ENCODE measurements around the gene INPP5K.

Gene INPP5K

DNA sequence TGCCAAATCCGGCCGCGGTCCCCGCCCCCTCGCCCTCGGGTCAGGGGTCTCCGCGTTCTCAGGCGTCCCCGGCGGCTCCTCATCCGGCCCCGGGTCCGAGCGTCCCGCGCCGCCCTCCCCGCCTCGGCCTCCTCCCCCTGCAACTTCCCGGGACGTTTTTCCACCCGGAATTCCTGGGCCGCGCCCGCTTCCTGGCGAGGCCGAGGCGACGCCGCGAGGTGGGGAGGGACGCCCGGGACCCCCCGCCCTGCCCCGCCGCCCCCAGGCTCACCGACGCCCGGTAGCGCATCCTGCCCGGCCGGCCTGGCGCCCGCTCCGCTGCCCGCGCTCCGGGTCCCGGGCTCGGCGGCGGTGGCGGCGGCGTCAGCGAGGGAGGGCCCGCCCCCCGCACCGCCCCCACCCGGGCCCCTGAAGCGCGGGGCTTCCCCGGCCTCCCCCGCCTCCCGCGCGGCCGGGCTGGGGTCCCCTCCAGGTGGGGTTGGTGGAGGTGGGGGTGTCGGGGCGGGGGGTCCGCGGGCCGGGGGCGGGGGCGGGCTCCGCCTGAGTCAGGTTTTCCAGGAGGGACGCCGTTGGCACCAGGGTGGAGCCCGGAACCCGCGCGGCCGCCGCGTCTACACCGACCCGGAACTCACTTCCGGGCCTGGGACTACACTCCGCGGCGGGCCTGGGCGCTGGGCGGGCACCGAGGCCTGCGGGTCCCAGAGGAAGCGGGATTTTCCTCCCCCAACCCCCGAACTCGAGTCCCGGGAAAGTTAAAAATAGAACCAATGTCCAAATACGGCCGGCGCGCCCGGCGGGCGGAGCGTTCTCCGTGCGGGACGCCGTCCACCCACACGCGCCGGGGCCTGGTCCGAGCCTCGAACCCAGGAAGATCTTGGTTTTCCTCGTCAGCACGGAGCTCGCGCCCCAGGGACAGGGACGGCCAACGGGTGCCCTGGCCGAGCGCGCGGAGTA lies 30.7 kb downstream of the INPP5K start:
- DNase-seq (ENCODE audit: low read depth in 1 of 2, low spot score in 1 of 2) = peak in 1 of 2 experiments; percentile 72

GRCh38 chr17:1484676-1485422 lies 31.6 kb downstream of the INPP5K start:
- in situ Hi-C loops (cut with HindIII; ENCODE audit: low pct_unique_long_range_greater_than_20kb, low sequenced_read_pairs) = no loop called here
- peak; percentile 81 to 90 for DNase-seq (ENCODE audit: low read depth in 1 of 2, low spot score in 1 of 2)
- no peak for TF ChIP-seq JUND (IDR thresholded peaks at IDR 0.05; ENCODE audit: low read depth)

More for the DNA sequence above, 30.7 kb downstream of the INPP5K start:
- TF ChIP-seq JUND (IDR thresholded peaks at IDR 0.05; ENCODE audit: low read depth) = no peak
- in situ Hi-C loops (cut with HindIII; ENCODE audit: low pct_unique_long_range_greater_than_20kb, low sequenced_read_pairs) = no loop called here

DNA sequence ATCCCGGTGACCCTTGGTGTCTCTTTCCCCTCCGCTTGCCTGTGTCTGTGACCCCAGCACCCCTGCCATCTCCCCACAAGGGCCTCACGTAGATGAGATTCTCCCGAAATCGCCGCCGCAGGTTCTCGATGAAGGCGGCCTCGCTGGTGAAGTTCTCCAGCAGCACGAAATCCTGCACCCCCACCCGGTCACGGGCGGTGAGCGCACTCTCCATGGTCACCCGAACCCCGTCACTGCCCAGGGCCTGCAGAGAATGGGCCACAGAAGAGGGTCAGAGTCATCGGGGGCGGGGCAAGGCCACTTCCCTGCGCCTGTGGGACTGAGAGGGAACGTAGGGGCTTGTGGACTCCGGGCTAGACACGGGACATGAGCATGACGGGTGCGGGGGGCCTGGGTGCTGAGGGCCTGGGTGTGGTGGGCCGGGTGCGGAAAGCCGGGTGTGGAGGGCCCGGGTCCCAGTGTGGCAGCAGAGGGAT lies 32.3 kb downstream of the INPP5K start:
- no peak for TF ChIP-seq JUND (IDR thresholded peaks at IDR 0.05; ENCODE audit: low read depth)

GRCh38 chr17:1482680-1483079 lies 33.7 kb downstream of the INPP5K start:
- DNase-seq (ENCODE audit: low read depth in 1 of 2, low spot score in 1 of 2) = no peak
- in situ Hi-C loops (cut with HindIII; ENCODE audit: low pct_unique_long_range_greater_than_20kb, low sequenced_read_pairs) = no loop called here
- TF ChIP-seq JUND (IDR thresholded peaks at IDR 0.05; ENCODE audit: low read depth) = no peak

More for the DNA sequence above, 32.3 kb downstream of the INPP5K start:
- in situ Hi-C loops (cut with HindIII; ENCODE audit: low pct_unique_long_range_greater_than_20kb, low sequenced_read_pairs) = no loop called here
- no peak for DNase-seq (ENCODE audit: low read depth in 1 of 2, low spot score in 1 of 2)

- in situ Hi-C loops (cut with HindIII; ENCODE audit: low pct_unique_long_range_greater_than_20kb, low sequenced_read_pairs) = no loop called here
- DNase-seq (ENCODE audit: low read depth in 1 of 2, low spot score in 1 of 2) = no peak
- TF ChIP-seq JUND (IDR thresholded peaks at IDR 0.05; ENCODE audit: low read depth) = no peak
Measured at GRCh38 chr17:1481736-1482135, 34.7 kb downstream of the INPP5K start.

DNA sequence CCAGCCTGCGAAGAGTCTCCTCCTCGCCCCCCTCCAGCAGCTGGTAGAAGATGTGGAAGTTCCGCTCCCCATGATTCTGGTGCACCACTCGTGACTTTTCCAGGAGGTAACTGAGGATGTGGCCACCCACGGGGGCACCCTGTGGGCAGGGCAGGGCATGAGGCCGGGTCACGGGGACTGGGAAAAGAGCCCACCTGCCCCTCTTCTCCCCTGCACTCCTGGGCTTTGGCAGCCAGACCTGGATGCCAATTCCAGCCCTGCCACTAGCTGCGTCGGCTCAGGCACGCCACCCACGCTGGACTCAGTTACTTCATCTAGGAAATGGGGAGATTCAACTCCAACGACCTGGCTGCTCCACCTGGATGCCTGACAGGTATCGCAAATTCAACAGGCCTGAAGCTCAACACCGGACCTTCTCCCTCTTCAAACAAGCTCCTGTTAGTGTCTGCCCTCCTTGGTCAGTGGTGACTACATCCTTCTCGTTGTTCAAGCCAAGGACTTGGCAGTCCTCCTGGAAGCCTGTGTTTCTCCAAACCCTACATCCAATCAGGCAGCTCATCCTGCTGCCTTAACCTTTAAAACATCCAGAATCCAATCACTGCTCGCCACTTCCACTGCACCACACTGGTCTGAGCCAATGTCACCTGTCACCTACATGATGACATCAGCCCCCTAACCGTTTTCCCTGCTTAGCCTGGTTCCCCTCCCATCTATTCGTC lies 35.5 kb downstream of the INPP5K start:
- in situ Hi-C loops (cut with HindIII; ENCODE audit: low pct_unique_long_range_greater_than_20kb, low sequenced_read_pairs) = no loop called here
- no peak for TF ChIP-seq JUND (IDR thresholded peaks at IDR 0.05; ENCODE audit: low read depth)
- no peak for DNase-seq (ENCODE audit: low read depth in 1 of 2, low spot score in 1 of 2)

DNA sequence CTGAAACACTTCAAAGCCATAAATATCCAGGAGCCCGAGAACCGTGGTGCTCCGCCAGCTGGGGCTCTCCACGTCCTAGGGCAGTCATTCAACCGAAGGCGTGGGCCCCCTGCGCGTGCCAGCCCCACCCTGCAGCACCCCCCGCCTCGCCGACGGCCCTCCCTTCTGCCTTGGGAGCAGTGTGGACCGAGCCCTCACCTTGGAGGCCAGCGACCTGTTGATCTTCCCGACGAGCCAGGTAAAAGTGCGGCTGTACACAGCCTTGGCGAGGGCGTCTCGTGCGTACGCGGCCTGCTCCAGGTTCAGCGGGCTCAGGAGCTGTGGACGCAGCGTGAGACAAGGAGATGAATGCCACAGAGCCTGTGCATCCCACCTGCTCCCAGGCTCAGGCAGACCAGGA lies 38.0 kb downstream of the INPP5K start:
- TF ChIP-seq JUND (IDR thresholded peaks at IDR 0.05; ENCODE audit: low read depth) = no peak
- in situ Hi-C loops (cut with HindIII; ENCODE audit: low pct_unique_long_range_greater_than_20kb, low sequenced_read_pairs) = no loop called here
- DNase-seq (ENCODE audit: low read depth in 1 of 2, low spot score in 1 of 2) = no peak

DNA sequence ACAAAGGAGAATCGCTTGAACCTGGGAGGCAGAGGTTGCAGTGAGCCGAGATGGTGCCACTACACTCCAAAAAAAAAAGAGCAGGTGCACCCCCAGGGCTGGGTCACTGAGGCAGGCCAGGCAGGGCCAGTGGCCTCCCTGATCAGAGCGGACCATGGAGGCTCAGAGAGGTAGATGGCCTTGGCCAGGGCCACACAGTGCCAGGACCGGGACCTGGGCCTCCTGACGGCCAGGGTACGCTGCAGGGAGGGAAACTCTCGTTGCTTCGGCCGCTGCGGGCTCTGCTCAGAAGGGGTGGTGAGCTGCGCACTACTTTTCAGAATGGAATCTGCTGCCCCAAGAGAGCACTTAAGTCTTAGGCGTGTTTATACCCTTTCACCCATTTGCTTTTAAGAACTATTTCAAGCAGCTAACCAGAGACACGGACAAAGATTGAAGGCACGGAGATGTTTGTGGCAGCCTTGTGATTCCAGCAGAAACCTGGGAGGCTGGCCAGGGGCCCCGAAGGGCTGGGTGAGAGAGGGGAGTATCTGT lies 41.0 kb downstream of the INPP5K start:
- TF ChIP-seq JUND (IDR thresholded peaks at IDR 0.05; ENCODE audit: low read depth) = no peak
- DNase-seq (ENCODE audit: low read depth in 1 of 2, low spot score in 1 of 2) = no peak
- in situ Hi-C loops (cut with HindIII; ENCODE audit: low pct_unique_long_range_greater_than_20kb, low sequenced_read_pairs) = no loop called here

GRCh38 chr17:1474402-1475189 lies 41.8 kb downstream of the INPP5K start:
- no peak for TF ChIP-seq JUND (IDR thresholded peaks at IDR 0.05; ENCODE audit: low read depth)
- in situ Hi-C loops (cut with HindIII; ENCODE audit: low pct_unique_long_range_greater_than_20kb, low sequenced_read_pairs) = no loop called here
- no peak for DNase-seq (ENCODE audit: low read depth in 1 of 2, low spot score in 1 of 2)

DNA sequence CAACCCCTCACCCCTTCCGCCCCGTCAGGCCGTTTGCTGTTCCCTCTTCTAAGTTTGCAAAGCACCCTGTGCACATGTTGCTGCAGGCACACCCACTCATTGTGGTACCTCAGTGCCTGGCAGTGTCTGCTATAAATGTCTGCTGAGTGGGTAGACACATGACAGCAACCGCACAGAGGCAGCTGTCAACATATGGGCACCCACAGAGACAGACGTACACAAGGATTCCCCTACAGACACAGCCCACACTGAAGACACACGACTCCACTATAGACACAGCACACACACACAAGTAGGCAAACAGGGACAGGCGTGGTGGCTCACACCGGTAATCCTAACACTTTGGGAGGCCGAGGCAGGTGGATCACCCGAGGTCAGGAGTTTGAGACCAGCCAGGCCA lies 42.6 kb downstream of the INPP5K start:
- in situ Hi-C loops (cut with HindIII; ENCODE audit: low pct_unique_long_range_greater_than_20kb, low sequenced_read_pairs) = no loop called here
- no peak for TF ChIP-seq JUND (IDR thresholded peaks at IDR 0.05; ENCODE audit: low read depth)
- no peak for DNase-seq (ENCODE audit: low read depth in 1 of 2, low spot score in 1 of 2)

GRCh38 chr17:1473170-1473569 lies 43.2 kb downstream of the INPP5K start:
- in situ Hi-C loops (cut with HindIII; ENCODE audit: low pct_unique_long_range_greater_than_20kb, low sequenced_read_pairs) = no loop called here
- no peak for TF ChIP-seq JUND (IDR thresholded peaks at IDR 0.05; ENCODE audit: low read depth)
- DNase-seq (ENCODE audit: low read depth in 1 of 2, low spot score in 1 of 2) = no peak

Measured in T47D (cell line).